Stomach (tissue), 4 donors: ENCODE data around the gene LRRC51.

ENCODE experiments used
- POLR2AphosphoS5 ChIP-seq, 3 donors: sonication (generic); formaldehyde crosslinking; IDR thresholded peaks; one replicate each; pipeline ENCODE4 v1.6.1; 2016; ENCODE audit warnings: antibody characterized with exemption in 3 of 3
- TF ChIP-seq, protein P1 (sequence below), 7 experiments: fragments of 450-650 bp in 4 of 7; fragments of 200-600 bp in 3 of 7; sonication (generic) in 3 of 7; IDR thresholded peaks; one replicate each; pipeline ENCODE4 v1.5.1; 2016 to 2019; ENCODE audit warnings: antibody characterized with exemption in 7 of 7, control low read depth in 2 of 7, mild to moderate bottlenecking in 1 of 7

DNA sequence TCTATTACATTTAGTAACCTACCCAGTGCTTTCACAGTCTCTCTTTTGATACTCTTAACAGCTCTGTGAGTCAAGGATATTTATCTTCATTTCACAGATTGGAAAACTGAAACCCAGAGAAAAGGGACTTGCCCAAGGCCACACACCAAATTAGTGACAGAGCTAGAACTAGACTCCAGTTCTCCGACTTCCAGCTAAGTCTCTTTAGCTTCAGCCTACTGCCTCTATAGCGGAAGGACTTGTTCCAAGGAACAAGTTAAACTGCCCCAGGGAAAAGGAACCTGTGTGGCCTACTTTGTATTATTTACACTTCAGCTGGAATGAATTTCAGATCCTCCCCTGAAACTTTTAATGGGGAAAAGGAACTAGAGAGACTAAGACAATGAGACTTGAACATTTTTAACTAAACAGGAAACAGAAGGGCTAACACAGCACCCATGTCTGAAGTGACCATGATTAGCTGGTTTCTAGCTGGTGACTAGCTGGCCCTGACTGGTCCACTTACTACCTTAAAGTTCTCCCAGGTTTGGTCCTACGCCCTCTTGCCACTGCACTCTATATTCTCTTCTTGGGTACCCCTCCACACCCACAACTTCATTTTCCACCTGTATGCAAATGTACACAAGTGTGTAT, 1.3 kb downstream of the LRRC51 start:
- no peak for TF ChIP-seq POLR2AphosphoS5 (IDR thresholded peaks at IDR 0.05)
- TF ChIP-seq, protein P1, sequence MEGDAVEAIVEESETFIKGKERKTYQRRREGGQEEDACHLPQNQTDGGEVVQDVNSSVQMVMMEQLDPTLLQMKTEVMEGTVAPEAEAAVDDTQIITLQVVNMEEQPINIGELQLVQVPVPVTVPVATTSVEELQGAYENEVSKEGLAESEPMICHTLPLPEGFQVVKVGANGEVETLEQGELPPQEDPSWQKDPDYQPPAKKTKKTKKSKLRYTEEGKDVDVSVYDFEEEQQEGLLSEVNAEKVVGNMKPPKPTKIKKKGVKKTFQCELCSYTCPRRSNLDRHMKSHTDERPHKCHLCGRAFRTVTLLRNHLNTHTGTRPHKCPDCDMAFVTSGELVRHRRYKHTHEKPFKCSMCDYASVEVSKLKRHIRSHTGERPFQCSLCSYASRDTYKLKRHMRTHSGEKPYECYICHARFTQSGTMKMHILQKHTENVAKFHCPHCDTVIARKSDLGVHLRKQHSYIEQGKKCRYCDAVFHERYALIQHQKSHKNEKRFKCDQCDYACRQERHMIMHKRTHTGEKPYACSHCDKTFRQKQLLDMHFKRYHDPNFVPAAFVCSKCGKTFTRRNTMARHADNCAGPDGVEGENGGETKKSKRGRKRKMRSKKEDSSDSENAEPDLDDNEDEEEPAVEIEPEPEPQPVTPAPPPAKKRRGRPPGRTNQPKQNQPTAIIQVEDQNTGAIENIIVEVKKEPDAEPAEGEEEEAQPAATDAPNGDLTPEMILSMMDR (IDR thresholded peaks at IDR 0.05) = no peak
